Transverse colon (tissue), 4 donors: Measurements from ENCODE around the gene NMRAL1. TPM values are rescaled to one million over a fixed set of nuclear protein-coding genes. Genes with fewer than 3 reads are reported as not detected.

ENCODE experiments used
- DNase-seq: peaks from one replicate; pipeline ENCODE4 v3.0.0-alpha.2; 2019
- H3K27ac ChIP-seq, 4 donors: fragments of 200-600 bp; sonication (generic); 2 replicates each; pipeline ENCODE4 v1.5.1; 2016 to 2018; ENCODE audit warnings: inconsistent platforms in 4 of 4
- H3K27me3 ChIP-seq: fragments of 200-600 bp; sonication (generic); 2 replicates; pipeline ENCODE4 v1.5.1; 2017; ENCODE audit warnings: inconsistent platforms
- H3K36me3 ChIP-seq, 4 donors: fragments of 200-600 bp; sonication (generic); 2 replicates each; pipeline ENCODE4 v1.5.1; 2017 to 2019; ENCODE audit warnings: inconsistent platforms in 4 of 4
- H3K4me1 ChIP-seq, 4 donors: fragments of 200-600 bp; sonication (generic); 2 replicates each; pipeline ENCODE4 v1.5.1; 2017 to 2020; ENCODE audit warnings: inconsistent platforms in 4 of 4
- H3K4me3 ChIP-seq, 4 donors: fragments of 200-600 bp; sonication (generic); 1 replicate in 1 of 4; 2 replicates in 3 of 4; pipeline versions ENCODE4 v1.5.1 to v1.6.1; 2017 to 2019; ENCODE audit warnings: inconsistent platforms in 4 of 4
- H3K9me3 ChIP-seq, 2 donors: fragments of 200-600 bp; sonication (generic); 2 replicates each; pipeline ENCODE4 v1.5.1; 2017 to 2019; ENCODE audit warnings: inconsistent platforms in 2 of 2
- EP300 ChIP-seq: sonication (generic); formaldehyde crosslinking; IDR thresholded peaks from one replicate; pipeline ENCODE4 v1.6.1; 2017; ENCODE audit warnings: antibody characterized with exemption, low read depth
- POLR2A ChIP-seq: fragments of 450-650 bp; IDR thresholded peaks from one replicate; pipeline ENCODE4 v1.6.1; 2016; ENCODE audit warnings: antibody characterized with exemption, mild to moderate bottlenecking, moderate library complexity
- POLR2AphosphoS5 ChIP-seq, 3 donors: sonication (generic); formaldehyde crosslinking; IDR thresholded peaks; one replicate each; pipeline ENCODE4 v1.6.1; 2016; ENCODE audit warnings: antibody characterized with exemption in 3 of 3
- WGBS, 2 donors: methylation state at CpG; one replicate each; pipeline ENCODE4 v1.1.5; 2018; ENCODE audit warnings: low coverage in 1 of 2; 5-methylcytosine and 5-hydroxymethylcytosine counted together
- in situ Hi-C, 4 donors: fragments of 200-750 bp; cut with MboI; loops; one replicate each; pipeline versions ENCODE4 v1.15.0 to v1.15.1; 2017; ENCODE audit warnings: low sequenced_read_pairs in 3 of 4, low pct_ligation_motif_present in 1 of 4, low pct_unique_long_range_greater_than_20kb in 1 of 4
- intact Hi-C: fragments of 100-400 bp; cut with DNase I; formaldehyde crosslinking; loops from one replicate; pipeline ENCODE4 v1.15.1; 2023; ENCODE audit warnings: low total_unique reads
- total RNA-seq, 4 donors: library from RNA; depleted of rRNA; stranded (reverse); fragments of >200 nt; gene quantifications; one replicate each; pipeline ENCODE4 v1.1.0, GENCODE V29; 2016
- TF ChIP-seq, protein P1 (sequence below), 5 experiments: fragments of 200-600 bp in 3 of 5; fragments of 450-650 bp in 2 of 5; sonication (generic) in 3 of 5; IDR thresholded peaks; 1 replicate in 2 of 5; 2 replicates in 3 of 5; pipeline ENCODE4 v1.5.1; 2016 to 2017; ENCODE audit warnings: antibody characterized with exemption in 5 of 5, inconsistent platforms in 3 of 5, mild to moderate bottlenecking in 2 of 5, moderate library complexity in 1 of 5

The NMRAL1 gene
- total RNA-seq, 4 donors from 2014 or later = 46.0 to 75.9 (median 66.6) TPM

- peak overlapping the region; percentile 16 to 46 (median 30) for H3K27ac ChIP-seq
- peak; percentile 56 for DNase-seq
- intact Hi-C loops (no loop called here), in situ Hi-C loops (no loop called here)
- 60% methylated on average over 9 of the region's 9 CpGs; no CpG with 5 or more reads in 1 of the 2 donors for WGBS, 2 donors
- H3K36me3 ChIP-seq = peaks cover 0 to 29% (median 8%) of the 10 kb centered on the region in 4 donors
- TF ChIP-seq EP300 = no peak
- no peak for TF ChIP-seq POLR2A
- TF ChIP-seq POLR2AphosphoS5 (IDR thresholded peaks at IDR 0.05) = no peak
- TF ChIP-seq, protein P1, sequence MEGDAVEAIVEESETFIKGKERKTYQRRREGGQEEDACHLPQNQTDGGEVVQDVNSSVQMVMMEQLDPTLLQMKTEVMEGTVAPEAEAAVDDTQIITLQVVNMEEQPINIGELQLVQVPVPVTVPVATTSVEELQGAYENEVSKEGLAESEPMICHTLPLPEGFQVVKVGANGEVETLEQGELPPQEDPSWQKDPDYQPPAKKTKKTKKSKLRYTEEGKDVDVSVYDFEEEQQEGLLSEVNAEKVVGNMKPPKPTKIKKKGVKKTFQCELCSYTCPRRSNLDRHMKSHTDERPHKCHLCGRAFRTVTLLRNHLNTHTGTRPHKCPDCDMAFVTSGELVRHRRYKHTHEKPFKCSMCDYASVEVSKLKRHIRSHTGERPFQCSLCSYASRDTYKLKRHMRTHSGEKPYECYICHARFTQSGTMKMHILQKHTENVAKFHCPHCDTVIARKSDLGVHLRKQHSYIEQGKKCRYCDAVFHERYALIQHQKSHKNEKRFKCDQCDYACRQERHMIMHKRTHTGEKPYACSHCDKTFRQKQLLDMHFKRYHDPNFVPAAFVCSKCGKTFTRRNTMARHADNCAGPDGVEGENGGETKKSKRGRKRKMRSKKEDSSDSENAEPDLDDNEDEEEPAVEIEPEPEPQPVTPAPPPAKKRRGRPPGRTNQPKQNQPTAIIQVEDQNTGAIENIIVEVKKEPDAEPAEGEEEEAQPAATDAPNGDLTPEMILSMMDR (IDR thresholded peaks at IDR 0.05) = peak; percentile 30 to 59 (median 50)
- H3K4me3 ChIP-seq = no peak overlapping the region
- no peaks in the 10 kb centered on the region for H3K9me3 ChIP-seq
- peaks cover 18 to 45% (median 25%) of the 10 kb centered on the region in 4 donors for H3K4me1 ChIP-seq
- no peaks in the 10 kb centered on the region for H3K27me3 ChIP-seq
Observed at GRCh38 chr16:4511441-4512082, 37.1 kb upstream of the NMRAL1 start.

DNA sequence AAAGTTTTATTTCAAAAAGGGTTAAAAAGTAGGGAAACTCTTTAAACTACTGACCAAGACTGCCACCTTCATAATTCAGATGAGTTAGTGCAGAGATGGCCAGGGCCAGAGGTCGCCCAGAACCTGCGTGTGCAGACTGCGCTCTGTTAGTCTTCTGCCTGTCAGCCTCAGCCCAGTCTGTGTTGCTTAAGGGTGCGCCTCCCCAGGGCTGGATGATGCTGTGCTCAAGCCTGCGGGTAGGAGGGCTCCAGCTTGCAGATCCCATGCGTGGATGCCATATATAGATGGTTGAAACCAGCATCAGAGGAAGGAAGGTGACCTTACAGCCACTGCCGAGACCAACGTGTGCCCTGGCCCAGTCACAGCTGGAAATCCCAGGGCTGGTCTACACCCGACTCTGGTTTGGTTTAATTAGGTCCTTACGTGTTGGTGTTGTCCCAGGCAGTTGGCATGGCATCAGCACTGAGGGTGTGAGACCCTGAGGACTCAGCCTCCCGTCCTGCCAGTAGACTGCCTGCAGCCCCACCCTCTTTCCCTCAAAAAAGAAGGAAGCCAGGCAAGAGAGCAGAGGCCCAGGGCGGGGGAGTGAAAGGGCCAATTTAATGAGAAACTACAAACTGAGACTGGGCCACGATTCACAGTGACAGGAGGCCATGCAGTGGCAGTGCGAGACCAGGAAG is 36.5 kb upstream of the NMRAL1 start:
- intact Hi-C loops (no loop called here), in situ Hi-C loops (no loop called here)
- DNase-seq = no peak
- Histone ChIP-seq H3K27ac (peak overlapping the region; percentile 16 to 46 (median 24)), H3K4me1 (peaks cover 18 to 45% (median 21%) of the 10 kb centered on the region in 4 donors), H3K27me3 (no peaks in the 10 kb centered on the region), H3K9me3 (no peaks in the 10 kb centered on the region), H3K36me3 (peaks cover 0 to 29% (median 8%) of the 10 kb centered on the region in 4 donors), H3K4me3 (no peak overlapping the region)
- TF ChIP-seq POLR2A (no peak), EP300 (no peak), POLR2AphosphoS5 (IDR thresholded peaks at IDR 0.05) (no peak)
- TF ChIP-seq, protein P1 (IDR thresholded peaks at IDR 0.05) = no peak
- 53 to 59% methylated on average over 3 to 14 of the region's 14 CpGs for WGBS, 2 donors

GRCh38 chr16:4510131-4510530 is 35.7 kb upstream of the NMRAL1 start:
- Histone ChIP-seq H3K4me1 (peaks cover 14 to 43% (median 18%) of the 10 kb centered on the region in 4 donors), H3K27me3 (no peaks in the 10 kb centered on the region), H3K9me3 (no peaks in the 10 kb centered on the region), H3K36me3 (peaks cover 0 to 29% (median 8%) of the 10 kb centered on the region in 4 donors), H3K27ac (no peak overlapping the region), H3K4me3 (no peak overlapping the region)
- TF ChIP-seq, protein P1 (IDR thresholded peaks at IDR 0.05) = no peak
- TF ChIP-seq POLR2A (no peak), POLR2AphosphoS5 (IDR thresholded peaks at IDR 0.05) (no peak), EP300 (no peak)
- no peak for DNase-seq
- 86 to 100% methylated on average over 1 to 5 of the region's 5 CpGs for WGBS, 2 donors
- in situ Hi-C loops (no loop called here), intact Hi-C loops (no loop called here)

GRCh38 chr16:4509420-4509819 is 35.0 kb upstream of the NMRAL1 start:
- no peak overlapping the region for H3K4me3 ChIP-seq
- H3K9me3 ChIP-seq = no peaks in the 10 kb centered on the region
- in situ Hi-C loops = no loop called here
- 96 to 100% methylated on average over 1 to 8 of the region's 8 CpGs for WGBS, 2 donors
- no peak for DNase-seq
- H3K27me3 ChIP-seq = no peaks in the 10 kb centered on the region
- H3K27ac ChIP-seq = no peak overlapping the region
- peaks cover 0 to 29% (median 8%) of the 10 kb centered on the region in 4 donors for H3K36me3 ChIP-seq
- intact Hi-C loops = loop anchor here (10.0 kb wide), 1 partner anchor 75 kb away; no protein-coding TSS in a partner anchor
- TF ChIP-seq POLR2AphosphoS5 (IDR thresholded peaks at IDR 0.05) (no peak), POLR2A (no peak), EP300 (no peak)
- TF ChIP-seq, protein P1 (IDR thresholded peaks at IDR 0.05) = no peak
- H3K4me1 ChIP-seq = peaks cover 11 to 39% (median 13%) of the 10 kb centered on the region in 4 donors
